Measurements from ENCODE around the gene CAPN3. TPM values are rescaled to one million over a fixed set of nuclear protein-coding genes. Genes with fewer than 3 reads are reported as not detected.

CAPN3 gene
- polyA plus RNA-seq, 1 donor (not counting 4 experiments of a cell fraction or from before 2014, with no cell fraction given): 15.8 TPM

- no peaks in the 10 kb centered on the region for H3K79me2 ChIP-seq (ENCODE audit: control insufficient read depth, insufficient read depth, low read length)
- no peaks in the 10 kb centered on the region for H3K9me3 ChIP-seq (ENCODE audit: control insufficient read depth, low read depth, low read length)
- H3K4me2 ChIP-seq (ENCODE audit: control insufficient read depth, extremely low read depth, insufficient read depth, low read depth, low read length): no peak overlapping the region
- no peak overlapping the region for H2AFZ ChIP-seq (ENCODE audit: control insufficient read depth, low read length)
- no peaks in the 10 kb centered on the region for H3K9me1 ChIP-seq (ENCODE audit: control insufficient read depth, extremely low read depth, insufficient read depth, low read length)
- no peak for DNase-seq (ENCODE audit: low read depth, low spot score)
- no peaks in the 10 kb centered on the region for H4K20me1 ChIP-seq (ENCODE audit: control insufficient read depth, extremely low read depth, insufficient read depth, low read length)
- no peaks in the 10 kb centered on the region for H3K4me1 ChIP-seq (ENCODE audit: control insufficient read depth, extremely low read depth, insufficient read depth, low read length)
- H3K27ac ChIP-seq (ENCODE audit: control insufficient read depth, insufficient read depth, low read length): no peak overlapping the region
- no peak for TF ChIP-seq EZH2 (IDR thresholded peaks at IDR 0.05; ENCODE audit: low read length)
- TF ChIP-seq CTCF (optimal IDR thresholded peaks at IDR 0.05 in 1 of 3, IDR thresholded peaks at IDR 0.05 in 1 of 3, conservative IDR thresholded peaks at IDR 0.05 in 1 of 3; ENCODE audit: extremely low read depth in 1 of 3, insufficient read depth in 2 of 3, low read length in 3 of 3): no peak
- peaks cover 13 to 17% of the 10 kb centered on the region in 2 experiments for H3K36me3 ChIP-seq (ENCODE audit: control insufficient read depth in 2 of 2, extremely low read depth in 1 of 2, insufficient read depth in 2 of 2, low read length in 2 of 2)
- no peak overlapping the region for H3K9ac ChIP-seq (ENCODE audit: control insufficient read depth, extremely low read depth, insufficient read depth, low read length)
- no peak for FAIRE-seq
- H3K4me3 ChIP-seq (ENCODE audit: control insufficient read depth in 2 of 3, extremely low read depth in 1 of 3, insufficient read depth in 2 of 3, low read depth in 1 of 3, low read length in 3 of 3): no peak overlapping the region
- dilution Hi-C loops (cut with MboI; ENCODE audit: extremely low pct_ligation_motif_present, low sequenced_read_pairs): no loop called here
- no peaks in the 10 kb centered on the region for H3K27me3 ChIP-seq (ENCODE audit: control insufficient read depth, extremely low read depth, insufficient read depth, low read length)
Observed at GRCh38 chr15:42354824-42355223, 4.5 kb upstream of the CAPN3 start.

GRCh38 chr15:42355291-42355690 is 4.0 kb upstream of the CAPN3 start:
- H3K36me3 ChIP-seq (ENCODE audit: control insufficient read depth in 2 of 2, extremely low read depth in 1 of 2, insufficient read depth in 2 of 2, low read length in 2 of 2): peaks cover 13 to 17% of the 10 kb centered on the region in 2 experiments

More at GRCh38 chr15:42355291-42355690, 4.0 kb upstream of the CAPN3 start:
- no peak overlapping the region for H3K4me2 ChIP-seq (ENCODE audit: control insufficient read depth, extremely low read depth, insufficient read depth, low read depth, low read length)
- no peak for DNase-seq (ENCODE audit: low read depth, low spot score)
- H3K79me2 ChIP-seq (ENCODE audit: control insufficient read depth, insufficient read depth, low read length): no peaks in the 10 kb centered on the region
- no peaks in the 10 kb centered on the region for H3K4me1 ChIP-seq (ENCODE audit: control insufficient read depth, extremely low read depth, insufficient read depth, low read length)
- no peak overlapping the region for H3K27ac ChIP-seq (ENCODE audit: control insufficient read depth, insufficient read depth, low read length)
- FAIRE-seq: no peak
- no peak overlapping the region for H3K9ac ChIP-seq (ENCODE audit: control insufficient read depth, extremely low read depth, insufficient read depth, low read length)
- dilution Hi-C loops (cut with MboI; ENCODE audit: extremely low pct_ligation_motif_present, low sequenced_read_pairs): no loop called here
- H4K20me1 ChIP-seq (ENCODE audit: control insufficient read depth, extremely low read depth, insufficient read depth, low read length): no peaks in the 10 kb centered on the region
- H3K4me3 ChIP-seq (ENCODE audit: control insufficient read depth in 2 of 3, extremely low read depth in 1 of 3, insufficient read depth in 2 of 3, low read depth in 1 of 3, low read length in 3 of 3): no peak overlapping the region
- H2AFZ ChIP-seq (ENCODE audit: control insufficient read depth, low read length): no peak overlapping the region
- no peaks in the 10 kb centered on the region for H3K9me3 ChIP-seq (ENCODE audit: control insufficient read depth, low read depth, low read length)
- no peaks in the 10 kb centered on the region for H3K9me1 ChIP-seq (ENCODE audit: control insufficient read depth, extremely low read depth, insufficient read depth, low read length)
- TF ChIP-seq EZH2 (IDR thresholded peaks at IDR 0.05; ENCODE audit: low read length) (no peak), CTCF (optimal IDR thresholded peaks at IDR 0.05 in 1 of 3, IDR thresholded peaks at IDR 0.05 in 1 of 3, conservative IDR thresholded peaks at IDR 0.05 in 1 of 3; ENCODE audit: extremely low read depth in 1 of 3, insufficient read depth in 2 of 3, low read length in 3 of 3) (no peak)
- H3K27me3 ChIP-seq (ENCODE audit: control insufficient read depth, extremely low read depth, insufficient read depth, low read length): no peaks in the 10 kb centered on the region
